Activated gamma-delta T cell treated with Interleukin-2 at 50 U/mL for 16 hours (primary cell): ENCODE data around the gene CSNK1G2.

ENCODE experiments used
- DNase-seq: peaks from one replicate; pipeline ENCODE4 v3.0.0-alpha.2; 2020

Gene CSNK1G2

DNA sequence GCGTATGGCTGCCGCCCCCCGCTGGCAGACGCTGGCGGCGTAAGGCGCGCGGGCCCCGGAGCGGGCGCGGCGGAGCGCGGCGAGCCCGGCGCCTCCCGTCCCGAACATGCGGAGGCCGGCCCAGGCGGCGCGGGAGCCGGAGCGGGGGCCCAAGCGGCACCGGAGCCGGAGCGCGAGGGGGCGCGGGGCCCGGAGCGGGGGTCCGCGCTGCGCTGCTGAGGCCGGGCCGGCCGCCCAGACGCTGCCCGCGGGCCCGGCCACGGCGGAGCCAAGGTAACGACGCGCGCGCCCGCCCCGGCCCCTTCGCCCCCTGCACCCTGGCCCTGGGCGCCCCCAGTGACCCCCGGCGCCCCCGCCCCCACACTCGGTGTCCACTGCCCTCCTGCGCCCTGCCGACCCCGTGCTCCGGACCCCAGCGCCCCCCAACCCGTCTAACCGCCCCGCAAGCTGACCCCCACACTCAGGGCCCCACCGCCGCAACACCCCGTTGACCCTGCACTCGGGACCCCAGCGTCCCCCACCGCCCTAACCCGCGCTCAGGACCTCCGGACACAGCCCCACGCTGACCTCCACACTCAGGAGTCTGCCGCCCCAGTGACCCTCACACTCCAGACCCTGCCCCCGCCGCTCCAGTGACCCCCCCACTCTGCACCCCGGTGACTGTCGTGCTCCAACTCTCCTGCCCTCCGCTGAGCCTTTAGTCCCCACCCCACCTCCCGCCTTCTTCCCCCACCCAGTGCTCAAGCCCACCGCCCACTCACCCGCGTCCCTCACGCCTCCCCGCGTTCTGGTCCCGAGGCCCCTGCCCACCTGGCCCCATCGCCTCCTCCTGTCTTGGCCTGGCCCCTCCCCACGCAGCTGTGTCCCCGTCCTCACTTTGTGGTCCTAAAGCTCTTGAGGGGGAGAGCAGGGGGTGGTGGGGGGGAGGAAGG, at the start of gene CSNK1G2:
CSNK1G2 (plus strand) TSS at position 27 of the 932 bp plus-strand sequence. CDS start 28,601 bp downstream, outside the sequence.
- peak; percentile 18 for DNase-seq

DNA sequence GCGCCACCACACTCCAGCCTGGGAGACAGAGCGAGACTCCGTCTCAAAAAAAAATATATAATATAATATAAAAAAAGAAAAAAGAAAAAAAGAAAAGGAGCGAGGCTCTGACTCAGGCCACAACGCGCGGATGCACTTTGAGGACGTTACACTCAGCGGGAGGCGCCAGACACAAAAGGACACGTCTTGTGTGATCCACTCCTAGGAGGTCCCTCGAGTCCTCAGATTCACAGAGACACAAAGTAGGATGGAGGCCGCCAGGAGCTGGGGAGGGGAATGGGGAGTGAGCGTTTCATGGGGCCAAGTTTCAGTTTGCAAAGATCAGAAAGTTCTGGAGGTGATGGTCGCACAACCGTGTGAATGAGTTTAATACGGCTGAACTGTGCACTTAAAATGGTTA, 47.2 kb upstream of the CSNK1G2 start:
- DNase-seq, result no peak

DNA sequence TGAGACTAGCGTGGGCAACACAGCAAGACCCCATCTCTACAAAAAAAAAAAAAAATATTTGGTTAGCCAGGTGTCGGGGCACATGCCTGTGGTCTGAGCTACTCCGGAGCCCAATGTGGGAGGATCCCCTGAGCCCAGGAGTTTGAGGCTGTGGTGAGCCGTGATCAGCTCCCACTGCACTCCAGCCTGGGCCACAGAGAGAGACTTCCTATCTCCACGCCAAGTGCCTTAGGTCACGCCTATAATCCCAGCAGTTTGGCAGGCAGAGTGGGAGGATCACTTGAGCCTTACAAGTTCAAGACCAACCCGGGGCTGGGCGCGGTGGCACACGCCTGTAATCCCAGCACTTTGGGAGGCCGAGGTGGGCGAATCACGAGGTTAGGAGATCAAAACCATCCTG, 44.5 kb upstream of the CSNK1G2 start:
- no peak for DNase-seq

DNA sequence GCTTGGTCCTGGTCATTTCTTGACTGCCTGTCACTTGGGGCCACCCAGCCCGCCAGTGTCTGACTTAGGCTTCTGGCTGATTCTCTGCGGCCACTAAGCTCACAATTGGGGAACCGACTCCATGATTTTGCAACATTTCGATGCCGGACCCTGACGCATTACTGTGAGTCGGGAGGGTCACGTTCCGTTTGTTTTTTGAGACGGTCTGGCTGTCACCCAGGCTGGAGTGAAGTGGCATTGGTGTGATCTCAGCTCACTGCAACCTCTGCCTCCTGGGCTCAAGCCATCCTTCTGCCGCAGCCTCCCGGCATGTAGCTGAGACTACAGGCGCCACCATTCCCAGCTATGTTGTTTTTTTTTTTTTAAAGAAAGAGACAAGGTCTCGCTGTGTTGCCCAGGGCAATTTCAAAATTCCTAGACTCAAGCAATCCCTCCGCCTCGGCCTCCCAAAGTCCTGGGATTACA, 39.0 kb upstream of the CSNK1G2 start:
- DNase-seq, result no peak

DNA sequence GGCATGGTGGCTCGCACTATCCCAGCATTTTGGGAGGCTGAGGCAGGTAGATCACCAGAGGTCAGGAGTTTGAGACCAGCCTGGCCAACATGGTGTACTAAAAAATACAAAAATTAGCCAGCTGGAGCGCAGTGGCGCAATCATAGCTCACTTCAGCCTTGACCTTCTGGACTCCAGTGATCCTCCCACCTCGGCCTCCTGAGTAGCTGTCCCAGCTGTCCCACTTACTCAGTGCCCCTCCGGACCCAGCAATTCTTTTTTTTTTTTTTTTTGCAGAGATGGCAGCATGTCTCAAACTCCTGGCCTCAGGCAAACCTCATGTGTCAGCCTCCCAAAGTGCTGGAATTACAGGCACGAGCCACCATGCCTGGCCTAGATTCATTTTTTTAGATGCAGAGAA, 38.0 kb upstream of the CSNK1G2 start:
- DNase-seq, result no peak

DNA sequence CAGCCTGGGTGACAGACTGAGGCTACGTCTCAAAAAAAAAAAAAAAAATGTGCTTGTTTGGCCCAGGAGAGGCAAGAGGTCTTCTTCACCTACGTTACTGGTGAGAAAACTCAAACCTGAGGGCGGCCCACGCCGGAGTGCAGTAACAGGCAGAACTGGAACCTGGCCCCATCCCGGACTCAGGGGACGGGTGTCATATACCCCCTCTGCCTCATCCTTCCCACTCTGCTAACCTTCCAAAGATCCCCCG, 36.2 kb upstream of the CSNK1G2 start:
- DNase-seq, result no peak

DNA sequence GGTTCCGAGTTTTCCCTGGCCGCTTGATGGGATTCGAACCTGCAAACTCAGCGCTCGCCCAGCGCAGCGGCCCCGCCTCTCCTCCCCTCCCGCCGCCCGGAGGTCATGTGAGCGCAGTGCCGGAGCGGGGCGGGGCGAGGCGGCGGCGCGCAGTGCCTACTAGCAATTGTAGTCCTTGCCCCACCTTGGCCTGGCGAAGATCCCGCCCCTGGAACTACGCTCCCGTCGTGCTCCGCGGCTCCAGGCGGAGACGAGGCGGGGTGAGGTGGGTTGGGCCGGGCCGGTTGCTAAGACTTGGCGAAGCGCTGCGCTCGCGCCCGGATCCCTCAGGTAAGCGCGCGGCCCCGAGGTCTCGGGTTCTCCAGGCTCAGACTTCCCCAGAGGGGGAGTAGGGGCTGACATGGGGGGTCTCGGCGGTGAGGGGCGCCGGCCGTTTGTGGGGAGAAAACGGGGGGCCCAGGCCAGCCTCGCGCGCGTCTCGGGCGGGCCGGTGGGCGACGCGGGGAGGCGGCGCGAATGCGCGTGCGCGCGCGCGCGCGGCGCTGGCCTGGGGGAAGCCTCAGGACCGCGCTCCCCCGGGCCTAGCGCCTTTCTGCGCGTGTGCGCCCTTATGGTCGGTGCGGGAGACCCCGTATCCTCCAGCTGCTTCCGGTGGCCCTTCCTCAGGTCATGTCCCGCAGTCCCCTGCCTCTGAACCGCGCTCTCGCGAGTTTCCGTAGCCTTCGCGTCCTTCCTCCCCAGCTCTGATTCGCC, 35.7 kb upstream of the CSNK1G2 start, which contains the start of the genes ADAT3 and SCAMP4:
ADAT3 (plus strand) TSS at position 290 of the 753 bp plus-strand sequence. CDS start 6,649 bp downstream, outside the sequence.
SCAMP4 (plus strand) TSS at position 290 of the 753 bp plus-strand sequence. CDS start 9,621 bp downstream, outside the sequence.
- peak; percentile 99 for DNase-seq

DNA sequence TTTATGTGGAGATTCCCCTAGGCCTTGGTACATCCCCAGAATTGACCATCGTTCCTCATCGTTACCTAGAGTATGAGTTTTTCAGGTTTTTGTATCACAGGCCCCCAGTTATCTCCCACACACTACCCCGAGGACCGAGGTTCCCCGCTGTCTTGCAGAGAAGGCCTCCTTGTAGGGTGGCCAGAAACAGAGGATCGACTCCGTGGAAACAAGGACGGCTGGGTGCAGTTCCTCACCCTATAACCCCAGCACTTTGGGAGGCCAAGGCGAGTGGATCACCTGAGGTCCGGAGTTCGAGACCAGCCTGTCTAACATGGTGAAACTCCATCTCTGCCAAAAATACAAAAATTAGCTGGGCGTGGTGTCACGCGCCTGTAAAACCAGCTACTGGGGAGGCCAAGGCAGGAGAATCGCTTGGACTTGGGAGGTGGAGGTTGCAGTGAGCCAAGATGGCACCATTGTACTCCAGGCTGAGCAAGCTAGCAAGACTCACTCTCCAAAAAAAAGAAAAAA, 35.1 kb upstream of the CSNK1G2 start:
- no peak for DNase-seq

DNA sequence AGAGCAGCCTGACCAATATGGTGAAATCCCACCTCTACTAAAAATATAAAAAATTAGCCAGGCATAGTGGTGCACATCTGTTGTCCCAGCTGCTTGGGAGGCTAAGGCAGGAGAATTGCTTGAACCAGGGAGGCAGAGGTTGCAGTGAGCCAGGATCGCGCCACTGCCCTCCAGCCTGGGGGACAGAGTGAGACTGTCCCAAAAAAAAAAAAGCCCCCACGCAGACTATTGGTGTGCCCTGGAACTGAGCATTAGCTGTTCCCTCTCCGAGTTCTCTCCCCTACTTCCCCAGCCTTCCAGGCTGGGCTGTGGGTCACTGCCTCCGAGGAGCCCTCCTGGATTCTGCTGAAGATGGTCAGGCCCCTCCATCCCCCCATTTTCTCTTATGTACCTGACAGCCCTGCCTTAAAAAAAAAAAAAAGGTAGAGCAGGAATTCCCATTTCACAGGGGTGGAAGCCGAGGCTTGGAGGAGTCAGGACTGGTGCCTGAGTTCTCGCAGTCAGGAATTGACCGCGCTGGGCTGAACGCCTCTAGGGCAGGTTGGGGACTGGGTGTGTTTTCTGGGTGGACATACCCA, 33.9 kb upstream of the CSNK1G2 start:
- no peak for DNase-seq

DNA sequence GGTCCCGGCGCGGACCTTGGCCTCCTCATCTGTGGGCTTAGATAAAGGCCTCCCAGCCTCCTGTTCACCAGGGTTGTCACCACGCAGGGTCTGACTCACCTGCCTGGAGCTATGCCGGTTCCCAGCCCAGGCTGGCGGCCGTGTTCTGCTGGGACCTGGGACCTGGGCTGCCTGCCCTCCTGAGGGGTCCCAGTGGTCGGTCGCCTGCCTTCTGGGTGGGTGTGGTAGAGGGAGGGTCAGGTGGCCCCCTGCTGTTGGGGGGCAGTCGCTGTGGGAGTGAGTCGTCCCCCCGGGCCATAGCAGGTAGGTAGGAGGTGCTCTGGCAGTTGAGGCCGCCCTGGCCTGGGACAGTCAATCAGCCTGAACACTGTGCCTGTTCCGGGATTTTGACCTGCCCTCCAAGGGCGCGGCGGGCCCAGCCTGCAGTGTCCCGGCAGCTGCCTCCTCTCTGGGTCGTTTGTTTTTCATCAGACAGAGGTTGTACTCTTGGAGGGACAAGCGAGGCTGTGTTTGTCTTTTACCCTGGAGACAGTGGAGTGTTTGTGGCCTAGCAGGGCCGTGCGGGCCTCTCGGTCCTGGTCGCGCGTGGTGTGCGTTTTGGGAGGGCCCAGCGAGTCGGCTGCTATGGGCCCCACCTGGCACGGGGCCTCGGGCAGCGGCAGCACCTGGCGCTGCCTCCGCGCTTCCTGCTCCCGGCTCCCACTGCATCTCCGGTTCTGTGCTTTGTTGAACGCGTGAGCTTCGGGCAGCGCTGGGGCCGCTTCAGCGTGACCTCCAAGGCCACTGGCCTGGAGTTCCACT, 33.2 kb upstream of the CSNK1G2 start:
- DNase-seq, result no peak

DNA sequence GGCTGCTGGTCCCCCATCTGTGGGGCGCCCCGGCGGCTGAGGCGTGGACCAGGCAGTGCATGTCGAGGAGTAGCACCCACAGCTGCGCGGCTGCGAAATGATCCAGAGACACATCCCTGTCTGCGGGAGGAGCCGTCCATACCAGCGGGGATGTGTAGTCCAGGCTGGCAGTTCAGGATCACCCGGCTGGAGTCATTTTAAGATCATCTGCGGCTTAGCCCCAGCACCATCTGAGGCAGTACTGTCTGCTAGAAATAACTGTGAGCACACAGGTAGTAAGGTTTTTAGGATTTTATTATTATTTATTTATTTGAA, 32.7 kb upstream of the CSNK1G2 start:
- no peak for DNase-seq

DNA sequence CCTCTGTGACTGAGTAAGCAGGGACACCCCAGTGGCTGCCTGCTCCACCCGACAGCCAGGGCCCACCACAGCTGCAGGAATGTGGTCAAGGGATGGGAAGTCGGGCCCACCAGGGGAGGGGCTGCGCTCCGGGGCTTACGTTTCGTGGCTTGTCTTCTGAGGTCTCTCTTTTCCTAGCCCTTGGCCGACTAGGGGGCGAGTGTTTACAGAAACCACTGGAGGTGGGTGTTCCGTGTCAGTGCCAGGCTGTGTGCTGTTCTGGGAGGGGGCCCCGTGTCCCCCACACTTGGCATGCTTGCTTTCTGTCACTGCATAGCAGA, 31.3 kb upstream of the CSNK1G2 start:
- DNase-seq, result no peak

DNA sequence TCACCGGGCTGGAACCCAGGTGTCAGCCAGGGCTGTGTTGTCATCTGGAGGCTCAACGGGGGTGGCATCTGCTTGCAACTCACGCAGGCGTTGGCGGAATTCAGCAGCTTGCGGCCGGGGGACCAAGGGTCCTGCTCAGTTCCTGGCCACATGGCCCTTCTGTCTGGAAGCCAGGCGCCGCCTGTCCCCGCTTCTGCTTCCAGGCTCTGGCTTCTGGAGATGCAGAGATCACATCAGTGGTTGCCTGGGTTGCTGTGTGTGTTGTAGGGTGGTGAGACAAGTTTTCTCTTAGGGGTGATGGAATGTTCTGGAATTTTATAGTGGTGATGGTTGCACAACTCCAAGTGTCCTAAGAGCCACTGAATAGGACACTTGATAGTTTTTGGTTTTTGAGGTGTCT, 30.8 kb upstream of the CSNK1G2 start:
- DNase-seq, result no peak

DNA sequence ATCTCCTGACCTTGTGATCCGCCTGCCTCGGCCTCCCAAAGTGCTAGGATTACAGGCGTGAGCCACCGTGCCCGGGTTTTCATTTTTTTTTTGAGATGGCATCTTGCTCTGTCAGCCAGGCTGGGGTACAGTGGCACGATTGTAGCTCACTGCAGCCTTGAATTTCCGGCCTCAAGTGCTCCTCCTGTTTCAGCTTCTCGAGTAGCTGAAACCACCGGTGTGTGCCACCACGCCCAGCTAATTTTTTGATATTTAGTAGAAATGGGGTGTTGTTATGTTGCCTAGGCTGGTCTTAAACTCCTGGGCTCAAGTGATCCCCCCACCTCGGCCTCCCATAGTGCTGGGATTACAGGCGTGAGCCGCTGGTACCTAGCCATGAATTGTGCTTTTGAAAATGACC, 29.9 kb upstream of the CSNK1G2 start:
- peak; percentile 46 for DNase-seq

DNA sequence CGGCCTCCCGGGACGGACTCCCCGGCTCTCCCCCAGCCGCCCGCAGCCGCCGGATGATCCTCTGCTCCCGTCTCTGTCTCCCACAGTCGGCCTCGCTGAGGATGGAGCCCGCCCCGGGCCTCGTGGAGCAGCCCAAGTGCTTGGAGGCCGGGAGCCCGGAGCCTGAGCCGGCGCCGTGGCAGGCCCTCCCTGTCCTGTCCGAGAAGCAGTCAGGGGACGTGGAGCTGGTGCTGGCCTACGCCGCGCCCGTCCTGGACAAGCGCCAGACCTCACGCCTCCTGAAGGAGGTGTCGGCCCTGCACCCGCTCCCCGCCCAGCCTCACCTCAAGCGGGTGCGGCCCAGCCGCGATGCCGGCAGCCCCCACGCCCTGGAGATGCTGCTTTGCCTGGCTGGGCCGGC, 29.0 kb upstream of the CSNK1G2 start:
- DNase-seq, result no peak

DNA sequence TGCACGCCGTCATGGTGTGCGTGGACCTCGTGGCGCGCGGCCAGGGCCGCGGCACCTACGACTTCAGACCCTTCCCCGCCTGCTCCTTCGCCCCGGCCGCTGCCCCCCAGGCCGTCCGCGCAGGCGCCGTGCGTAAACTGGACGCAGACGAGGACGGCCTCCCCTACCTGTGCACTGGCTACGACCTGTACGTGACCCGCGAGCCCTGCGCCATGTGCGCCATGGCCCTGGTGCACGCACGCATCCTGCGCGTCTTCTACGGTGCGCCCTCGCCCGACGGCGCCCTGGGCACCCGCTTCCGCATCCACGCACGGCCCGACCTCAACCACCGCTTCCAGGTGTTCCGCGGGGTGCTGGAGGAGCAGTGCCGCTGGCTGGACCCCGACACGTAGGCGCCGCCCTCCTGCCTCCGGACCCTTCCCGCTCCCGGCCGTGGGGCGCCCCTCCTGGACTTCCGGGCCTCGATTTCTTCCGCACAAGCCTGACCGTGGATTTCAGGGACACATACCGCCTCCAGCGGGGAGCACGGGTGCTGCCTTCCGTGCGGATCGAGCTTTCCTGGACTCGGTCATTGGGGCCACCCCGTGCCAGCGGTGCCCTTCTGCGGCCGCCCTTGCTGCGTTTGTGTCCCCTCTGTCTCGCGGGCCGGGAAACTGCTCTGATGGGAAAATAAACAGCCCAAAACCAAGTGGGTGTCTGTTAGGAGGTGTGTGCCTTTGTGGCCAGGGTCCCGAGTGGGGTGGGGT, 28.0 kb upstream of the CSNK1G2 start:
- DNase-seq, result no peak

DNA sequence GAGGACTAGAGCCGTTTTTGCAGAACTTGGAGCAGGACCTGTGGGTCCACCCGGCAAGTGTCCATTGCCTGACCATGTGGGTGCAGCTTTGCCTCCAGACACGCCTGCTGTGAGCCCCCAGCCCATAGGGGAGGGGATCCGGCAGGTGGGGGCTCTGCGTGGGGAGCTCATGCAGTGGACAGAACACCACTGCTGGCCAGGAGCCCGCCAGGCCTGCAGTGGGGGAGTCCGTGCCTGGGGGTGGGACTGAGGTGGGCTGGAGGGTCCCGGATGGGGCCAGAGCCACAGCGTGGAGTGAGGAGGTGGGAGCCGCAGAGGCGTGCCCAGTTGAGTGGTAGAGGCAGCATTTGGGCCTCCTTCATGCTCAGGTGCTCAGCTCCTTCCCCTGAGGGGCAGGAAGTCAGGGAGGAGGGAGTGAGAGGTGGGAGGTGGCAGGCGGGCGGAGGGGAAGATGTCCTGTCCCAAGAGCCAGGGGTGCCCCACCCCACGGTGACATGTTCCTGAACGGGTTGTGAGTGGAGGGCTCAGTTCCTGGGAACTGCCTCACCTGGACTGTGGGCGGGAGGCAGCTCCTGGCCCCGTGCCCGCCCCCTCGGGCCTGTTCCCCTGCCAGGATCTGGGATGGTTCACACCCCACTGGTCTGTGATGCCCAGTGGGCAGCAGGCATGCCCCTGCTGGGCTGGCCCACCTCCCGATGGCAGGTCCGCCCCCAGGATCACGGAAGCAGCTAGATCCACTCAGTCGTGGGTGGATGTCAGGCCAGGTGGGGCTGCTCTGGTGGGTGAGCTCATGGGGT, 27.0 kb upstream of the CSNK1G2 start:
- no peak for DNase-seq

DNA sequence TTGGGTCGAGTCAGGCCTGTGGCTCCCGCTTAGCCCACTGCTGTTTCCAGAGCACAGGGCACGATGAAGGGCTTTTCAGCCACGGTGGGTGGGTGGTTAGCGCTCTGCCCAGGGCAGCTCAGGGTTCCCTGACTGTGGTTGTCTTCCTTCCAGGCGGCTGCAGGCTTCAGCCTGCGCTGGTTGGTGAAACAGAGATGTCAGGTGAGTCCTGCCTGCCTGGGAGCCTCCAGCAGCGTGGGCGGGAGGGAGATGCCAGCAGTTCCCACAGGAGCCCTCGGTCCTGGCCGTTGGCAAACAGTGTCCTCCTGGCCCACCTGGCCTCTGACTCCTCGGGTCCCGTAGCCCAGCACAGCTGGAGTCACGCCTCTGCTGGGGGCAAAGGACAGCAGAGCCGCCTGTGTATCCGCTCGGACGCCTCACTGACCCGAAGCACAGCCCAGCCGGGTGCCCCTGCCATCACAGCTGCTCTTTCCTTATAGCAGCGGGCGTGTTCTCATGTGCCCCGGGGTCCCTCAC, 26.1 kb upstream of the CSNK1G2 start:
- DNase-seq, result no peak

DNA sequence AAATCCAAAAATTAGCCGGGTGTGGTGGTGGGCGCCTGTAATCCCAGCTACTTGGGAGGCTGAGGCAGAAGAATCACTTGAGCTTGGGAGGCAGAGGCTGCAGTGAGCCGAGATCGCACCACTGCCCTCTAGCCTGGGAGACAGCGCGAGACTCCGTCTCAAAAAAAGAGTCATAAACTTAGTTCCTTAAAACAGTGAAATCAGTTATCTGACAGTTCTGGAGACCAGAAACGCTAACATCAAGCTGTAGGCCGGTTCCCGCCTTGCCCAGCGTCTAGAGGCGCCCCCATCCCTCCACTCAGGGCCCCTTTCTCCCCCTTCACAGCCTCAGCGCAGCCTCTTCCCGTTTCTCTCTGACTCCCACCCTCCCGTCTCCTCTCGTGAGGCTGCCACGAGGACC, 23.8 kb upstream of the CSNK1G2 start:
- DNase-seq, result no peak

DNA sequence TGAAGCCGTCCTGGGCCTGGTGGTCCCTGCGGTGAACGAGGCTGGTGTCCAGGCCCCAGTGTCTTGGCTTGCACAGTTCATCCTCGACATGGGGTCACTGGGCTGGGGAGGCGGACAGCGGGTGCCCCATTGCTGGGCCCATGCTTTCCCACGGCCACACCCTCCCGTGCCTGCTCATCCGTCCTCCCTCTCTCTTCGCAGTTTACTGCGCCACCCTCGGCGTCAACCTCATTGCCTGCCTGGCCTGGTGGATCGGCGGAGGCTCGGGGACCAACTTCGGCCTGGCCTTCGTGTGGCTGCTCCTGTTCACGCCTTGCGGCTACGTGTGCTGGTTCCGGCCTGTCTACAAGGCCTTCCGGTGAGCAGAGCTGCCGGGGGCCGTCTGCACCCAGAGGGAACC, 23.0 kb upstream of the CSNK1G2 start:
- DNase-seq, result no peak

DNA sequence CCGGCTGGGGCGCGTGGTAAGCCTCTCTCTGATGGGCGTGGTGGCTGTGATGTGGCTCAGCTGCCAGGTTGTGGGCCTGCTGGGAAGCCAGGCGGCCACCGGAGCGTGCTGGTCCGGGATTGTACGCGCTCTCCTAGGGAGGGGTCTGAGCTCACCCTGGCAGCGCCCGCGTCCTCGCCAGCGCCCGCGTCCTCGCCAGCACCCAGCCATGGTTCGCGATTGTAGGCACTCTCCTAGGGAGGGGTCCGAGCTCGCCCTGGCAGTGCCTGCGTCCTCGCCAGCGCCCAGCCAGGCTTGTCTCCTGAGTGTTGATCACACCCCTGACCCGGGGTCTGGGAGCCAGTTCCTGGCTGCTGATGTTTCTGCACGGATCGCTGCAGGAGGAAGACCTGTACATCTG, 22.0 kb upstream of the CSNK1G2 start:
- no peak for DNase-seq
